Astrocyte (in vitro differentiated cells and primary cell): ENCODE results near the gene TTC23L.

ENCODE experiments used
- EZH2 ChIP-seq: IDR thresholded peaks from 2 replicates; pipeline ENCODE4 v1.6.1; 2012; ENCODE audit warnings: mild to moderate bottlenecking, low read length, inconsistent platforms; ENCODE audit not compliant: insufficient read depth
- TF ChIP-seq, protein P1 (sequence below): IDR thresholded peaks from 2 replicates; pipeline ENCODE4 v1.5.1; 2011; ENCODE audit warnings: low read depth, mild to moderate bottlenecking, inconsistent platforms, low read length, moderate library complexity; ENCODE audit not compliant: insufficient read depth

DNA sequence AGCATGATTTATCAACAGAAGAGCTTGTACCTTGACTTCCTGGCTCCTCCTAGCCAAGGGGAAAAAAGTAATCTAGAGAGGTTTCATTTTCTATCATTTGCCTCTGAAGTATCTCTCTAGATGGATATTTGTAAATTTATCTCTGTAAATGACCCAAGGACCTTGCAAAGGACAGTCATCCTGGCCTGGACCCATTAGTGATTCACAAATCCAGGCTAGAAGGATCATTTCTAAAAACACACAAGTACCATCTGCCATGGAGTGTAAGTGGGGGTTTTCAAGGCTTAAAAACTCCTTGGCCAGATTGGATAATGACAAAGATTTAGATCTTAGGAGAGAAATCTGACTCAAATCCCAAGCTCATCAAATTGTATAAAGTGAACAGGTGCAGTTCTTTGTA lies 8.1 kb downstream of the TTC23L start:
- TF ChIP-seq, protein P1, sequence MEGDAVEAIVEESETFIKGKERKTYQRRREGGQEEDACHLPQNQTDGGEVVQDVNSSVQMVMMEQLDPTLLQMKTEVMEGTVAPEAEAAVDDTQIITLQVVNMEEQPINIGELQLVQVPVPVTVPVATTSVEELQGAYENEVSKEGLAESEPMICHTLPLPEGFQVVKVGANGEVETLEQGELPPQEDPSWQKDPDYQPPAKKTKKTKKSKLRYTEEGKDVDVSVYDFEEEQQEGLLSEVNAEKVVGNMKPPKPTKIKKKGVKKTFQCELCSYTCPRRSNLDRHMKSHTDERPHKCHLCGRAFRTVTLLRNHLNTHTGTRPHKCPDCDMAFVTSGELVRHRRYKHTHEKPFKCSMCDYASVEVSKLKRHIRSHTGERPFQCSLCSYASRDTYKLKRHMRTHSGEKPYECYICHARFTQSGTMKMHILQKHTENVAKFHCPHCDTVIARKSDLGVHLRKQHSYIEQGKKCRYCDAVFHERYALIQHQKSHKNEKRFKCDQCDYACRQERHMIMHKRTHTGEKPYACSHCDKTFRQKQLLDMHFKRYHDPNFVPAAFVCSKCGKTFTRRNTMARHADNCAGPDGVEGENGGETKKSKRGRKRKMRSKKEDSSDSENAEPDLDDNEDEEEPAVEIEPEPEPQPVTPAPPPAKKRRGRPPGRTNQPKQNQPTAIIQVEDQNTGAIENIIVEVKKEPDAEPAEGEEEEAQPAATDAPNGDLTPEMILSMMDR = no peak
- no peak for TF ChIP-seq EZH2
